ENCODE results near the gene NEUROG2.
A peak's percentile ranks its signal among the peaks of the same experiment; 100 is the strongest.
"Not testable (repeated sequence)": the region's sequence is repeated elsewhere in the genome, so short reads cannot be mapped to it uniquely, and the experiment has no call there.

The NEUROG2 gene

GRCh38 chr4:112526061-112526460 lies 10.1 kb upstream of the NEUROG2 start:
- H3K36me3 ChIP-seq (ENCODE audit: insufficient read depth, low read length), result no peaks in the 10 kb centered on the region
- TF ChIP-seq, protein P1, sequence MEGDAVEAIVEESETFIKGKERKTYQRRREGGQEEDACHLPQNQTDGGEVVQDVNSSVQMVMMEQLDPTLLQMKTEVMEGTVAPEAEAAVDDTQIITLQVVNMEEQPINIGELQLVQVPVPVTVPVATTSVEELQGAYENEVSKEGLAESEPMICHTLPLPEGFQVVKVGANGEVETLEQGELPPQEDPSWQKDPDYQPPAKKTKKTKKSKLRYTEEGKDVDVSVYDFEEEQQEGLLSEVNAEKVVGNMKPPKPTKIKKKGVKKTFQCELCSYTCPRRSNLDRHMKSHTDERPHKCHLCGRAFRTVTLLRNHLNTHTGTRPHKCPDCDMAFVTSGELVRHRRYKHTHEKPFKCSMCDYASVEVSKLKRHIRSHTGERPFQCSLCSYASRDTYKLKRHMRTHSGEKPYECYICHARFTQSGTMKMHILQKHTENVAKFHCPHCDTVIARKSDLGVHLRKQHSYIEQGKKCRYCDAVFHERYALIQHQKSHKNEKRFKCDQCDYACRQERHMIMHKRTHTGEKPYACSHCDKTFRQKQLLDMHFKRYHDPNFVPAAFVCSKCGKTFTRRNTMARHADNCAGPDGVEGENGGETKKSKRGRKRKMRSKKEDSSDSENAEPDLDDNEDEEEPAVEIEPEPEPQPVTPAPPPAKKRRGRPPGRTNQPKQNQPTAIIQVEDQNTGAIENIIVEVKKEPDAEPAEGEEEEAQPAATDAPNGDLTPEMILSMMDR (conservative IDR thresholded peaks at IDR 0.05; ENCODE audit: low read length), result no peak
- no peak for TF ChIP-seq EZH2phosphoT487 (IDR thresholded peaks at IDR 0.05; ENCODE audit: borderline replicate concordance)
- H3K27me3 ChIP-seq (ENCODE audit: insufficient read depth, low read length, poor library complexity, severe bottlenecking), result no peaks in the 10 kb centered on the region
- no peak overlapping the region for H2AFZ ChIP-seq (ENCODE audit: low read length)
- H3K9me2 ChIP-seq (replicated peaks; ENCODE audit: low read depth, low read length), result no peaks in the 10 kb centered on the region
- no peak overlapping the region for H3K4me2 ChIP-seq (ENCODE audit: low read depth, low read length, poor library complexity, severe bottlenecking)
- H3K4me3 ChIP-seq (ENCODE audit: low read length, poor library complexity, severe bottlenecking), result no peak overlapping the region
- no peak overlapping the region for H3K9ac ChIP-seq (ENCODE audit: low read depth, low read length, poor library complexity, severe bottlenecking)
- no peaks in the 10 kb centered on the region for H3K4me1 ChIP-seq (ENCODE audit: insufficient read depth, low read length, poor library complexity, severe bottlenecking)
- H3K9me3 ChIP-seq (ENCODE audit: insufficient read depth, low read depth, low read length), result no peaks in the 10 kb centered on the region
- H4K20me1 ChIP-seq (ENCODE audit: insufficient read depth, low read length, poor library complexity, severe bottlenecking), result no peaks in the 10 kb centered on the region
- H3K79me2 ChIP-seq (ENCODE audit: insufficient read depth, low read length), result no peaks in the 10 kb centered on the region
- no peaks in the 10 kb centered on the region for H3F3A ChIP-seq (ENCODE audit: low read depth)

DNA sequence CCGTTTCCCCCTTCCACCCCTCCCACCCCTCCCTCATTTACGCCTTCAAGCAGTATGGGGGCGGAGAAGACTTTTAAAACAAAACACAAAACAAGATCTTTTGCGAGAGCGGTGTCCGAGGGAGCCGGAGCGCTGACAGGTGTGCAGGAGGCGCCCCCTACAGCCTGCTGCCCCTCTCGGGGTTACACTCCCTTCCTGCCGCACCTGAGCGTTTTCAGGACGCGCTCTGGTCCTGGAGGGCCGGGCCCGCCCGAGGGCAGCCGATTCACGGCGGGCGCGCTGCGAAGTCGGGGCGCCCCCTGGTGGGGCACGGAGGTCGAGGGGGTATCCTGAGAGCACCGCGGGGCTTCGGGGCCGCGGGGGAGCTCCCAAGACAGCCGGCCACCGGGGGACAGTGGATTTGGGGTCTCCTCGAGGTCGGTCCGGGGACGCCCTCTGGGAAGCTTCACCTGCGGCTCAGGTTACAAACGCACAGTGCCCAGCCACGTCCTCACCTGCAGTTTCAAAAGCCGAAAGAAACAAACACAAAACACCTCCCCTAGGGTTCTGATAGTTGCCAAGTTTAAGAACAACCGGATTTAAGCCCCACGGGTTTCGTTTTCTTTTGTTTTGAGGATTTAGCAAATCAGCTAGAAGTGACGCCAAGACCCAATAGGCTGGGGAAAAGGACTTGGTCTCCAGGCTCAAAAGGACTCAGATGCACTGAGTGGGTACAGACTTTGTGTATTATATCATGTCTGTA lies 8.0 kb upstream of the NEUROG2 start:
- H3K27me3 ChIP-seq (ENCODE audit: insufficient read depth, low read length, poor library complexity, severe bottlenecking), result no peaks in the 10 kb centered on the region
- TF ChIP-seq, protein P1 (conservative IDR thresholded peaks at IDR 0.05; ENCODE audit: low read length), result peak; percentile 47
- no peak for TF ChIP-seq EZH2phosphoT487 (IDR thresholded peaks at IDR 0.05; ENCODE audit: borderline replicate concordance)

GRCh38 chr4:112523008-112523721 lies 7.2 kb upstream of the NEUROG2 start:
- Histone ChIP-seq H3K36me3 (ENCODE audit: insufficient read depth, low read length) (no peaks in the 10 kb centered on the region), H3K27me3 (ENCODE audit: insufficient read depth, low read length, poor library complexity, severe bottlenecking) (no peaks in the 10 kb centered on the region), H3K9me3 (ENCODE audit: insufficient read depth, low read depth, low read length) (no peaks in the 10 kb centered on the region), H3K4me2 (ENCODE audit: low read depth, low read length, poor library complexity, severe bottlenecking) (no peak overlapping the region), H3K9ac (ENCODE audit: low read depth, low read length, poor library complexity, severe bottlenecking) (no peak overlapping the region), H3F3A (ENCODE audit: low read depth) (no peaks in the 10 kb centered on the region), H2AFZ (ENCODE audit: low read length) (no peak overlapping the region), H4K20me1 (ENCODE audit: insufficient read depth, low read length, poor library complexity, severe bottlenecking) (no peaks in the 10 kb centered on the region), H3K79me2 (ENCODE audit: insufficient read depth, low read length) (no peaks in the 10 kb centered on the region), H3K4me1 (ENCODE audit: insufficient read depth, low read length, poor library complexity, severe bottlenecking) (no peaks in the 10 kb centered on the region), H3K4me3 (ENCODE audit: low read length, poor library complexity, severe bottlenecking) (no peak overlapping the region), H3K9me2 (replicated peaks; ENCODE audit: low read depth, low read length) (no peaks in the 10 kb centered on the region)
- TF ChIP-seq, protein P1 (conservative IDR thresholded peaks at IDR 0.05; ENCODE audit: low read length), result no peak
- TF ChIP-seq EZH2phosphoT487 (IDR thresholded peaks at IDR 0.05; ENCODE audit: borderline replicate concordance), result no peak

More for the DNA sequence above, 8.0 kb upstream of the NEUROG2 start:
- Histone ChIP-seq H3K4me3 (ENCODE audit: low read length, poor library complexity, severe bottlenecking) (no peak overlapping the region), H3F3A (ENCODE audit: low read depth) (no peaks in the 10 kb centered on the region), H4K20me1 (ENCODE audit: insufficient read depth, low read length, poor library complexity, severe bottlenecking) (no peaks in the 10 kb centered on the region), H3K79me2 (ENCODE audit: insufficient read depth, low read length) (no peaks in the 10 kb centered on the region), H3K9ac (ENCODE audit: low read depth, low read length, poor library complexity, severe bottlenecking) (no peak overlapping the region), H3K4me2 (ENCODE audit: low read depth, low read length, poor library complexity, severe bottlenecking) (no peak overlapping the region), H3K4me1 (ENCODE audit: insufficient read depth, low read length, poor library complexity, severe bottlenecking) (no peaks in the 10 kb centered on the region), H3K9me3 (ENCODE audit: insufficient read depth, low read depth, low read length) (no peaks in the 10 kb centered on the region), H3K36me3 (ENCODE audit: insufficient read depth, low read length) (no peaks in the 10 kb centered on the region), H2AFZ (ENCODE audit: low read length) (no peak overlapping the region), H3K9me2 (replicated peaks; ENCODE audit: low read depth, low read length) (no peaks in the 10 kb centered on the region)

- H3K79me2 ChIP-seq (ENCODE audit: insufficient read depth, low read length); H3K36me3 ChIP-seq (ENCODE audit: insufficient read depth, low read length); H3K9me3 ChIP-seq (ENCODE audit: insufficient read depth, low read depth, low read length); H3K27me3 ChIP-seq (ENCODE audit: insufficient read depth, low read length, poor library complexity, severe bottlenecking); H3K9ac ChIP-seq (ENCODE audit: low read depth, low read length, poor library complexity, severe bottlenecking); H3K4me1 ChIP-seq (ENCODE audit: insufficient read depth, low read length, poor library complexity, severe bottlenecking); H3F3A ChIP-seq (ENCODE audit: low read depth); H3K4me3 ChIP-seq (ENCODE audit: low read length, poor library complexity, severe bottlenecking); H4K20me1 ChIP-seq (ENCODE audit: insufficient read depth, low read length, poor library complexity, severe bottlenecking); H3K4me2 ChIP-seq (ENCODE audit: low read depth, low read length, poor library complexity, severe bottlenecking); H2AFZ ChIP-seq (ENCODE audit: low read length); H3K9me2 ChIP-seq (replicated peaks; ENCODE audit: low read depth, low read length): not testable (repeated sequence)
Measured at GRCh38 chr4:112522431-112522830, 6.5 kb upstream of the NEUROG2 start.

Data from Loucy (cell line).